Ovary (tissue), 3 donors: ENCODE results near the gene TSKS.

Experiments used
- EP300 ChIP-seq: sonication (generic); formaldehyde crosslinking; IDR thresholded peaks from one replicate; pipeline ENCODE4 v1.6.1; 2017; ENCODE audit warnings: antibody characterized with exemption
- POLR2A ChIP-seq: fragments of 450-650 bp; IDR thresholded peaks from one replicate; pipeline ENCODE4 v1.6.1; 2017; ENCODE audit warnings: antibody characterized with exemption, mild to moderate bottlenecking, moderate library complexity
- TF ChIP-seq, protein P1 (sequence below), 3 donors: fragments of 450-650 bp in 2 of 3; fragments of 200-600 bp in 1 of 3; IDR thresholded peaks; one replicate each; pipeline versions ENCODE4 v1.5.1 to v1.8.0; 2016 to 2022; ENCODE audit warnings: antibody characterized with exemption in 3 of 3, mild to moderate bottlenecking in 1 of 3
- donor health status: DM: no; HTN: no; CAD: no.

- TF ChIP-seq POLR2A = no peak
- TF ChIP-seq, protein P1, sequence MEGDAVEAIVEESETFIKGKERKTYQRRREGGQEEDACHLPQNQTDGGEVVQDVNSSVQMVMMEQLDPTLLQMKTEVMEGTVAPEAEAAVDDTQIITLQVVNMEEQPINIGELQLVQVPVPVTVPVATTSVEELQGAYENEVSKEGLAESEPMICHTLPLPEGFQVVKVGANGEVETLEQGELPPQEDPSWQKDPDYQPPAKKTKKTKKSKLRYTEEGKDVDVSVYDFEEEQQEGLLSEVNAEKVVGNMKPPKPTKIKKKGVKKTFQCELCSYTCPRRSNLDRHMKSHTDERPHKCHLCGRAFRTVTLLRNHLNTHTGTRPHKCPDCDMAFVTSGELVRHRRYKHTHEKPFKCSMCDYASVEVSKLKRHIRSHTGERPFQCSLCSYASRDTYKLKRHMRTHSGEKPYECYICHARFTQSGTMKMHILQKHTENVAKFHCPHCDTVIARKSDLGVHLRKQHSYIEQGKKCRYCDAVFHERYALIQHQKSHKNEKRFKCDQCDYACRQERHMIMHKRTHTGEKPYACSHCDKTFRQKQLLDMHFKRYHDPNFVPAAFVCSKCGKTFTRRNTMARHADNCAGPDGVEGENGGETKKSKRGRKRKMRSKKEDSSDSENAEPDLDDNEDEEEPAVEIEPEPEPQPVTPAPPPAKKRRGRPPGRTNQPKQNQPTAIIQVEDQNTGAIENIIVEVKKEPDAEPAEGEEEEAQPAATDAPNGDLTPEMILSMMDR (IDR thresholded peaks at IDR 0.05) = no peak
- TF ChIP-seq EP300 = no peak
Measured at GRCh38 chr19:49802836-49803528, 39.9 kb upstream of the TSKS start.
